HG02885 (cell line): ENCODE results near the gene BHLHA15.

Experiments used
- ATAC-seq: cut with Tn5 transposase; IDR thresholded peaks from one replicate; pipeline ENCODE4 v1.9.1; 2021; ENCODE audit warnings: mild to moderate bottlenecking; ENCODE audit not compliant: unreplicated experiment, poor library complexity

Gene BHLHA15

GRCh38 chr7:98223351-98223897, 12.2 kb downstream of the BHLHA15 start:
- no peak for ATAC-seq

- no peak for ATAC-seq
Measured at GRCh38 chr7:98223898-98224700, 12.9 kb downstream of the BHLHA15 start.

- ATAC-seq = no peak
Measured at GRCh38 chr7:98224701-98225181, 13.5 kb downstream of the BHLHA15 start.

- ATAC-seq = no peak
Measured at GRCh38 chr7:98225913-98226614, 14.8 kb downstream of the BHLHA15 start.

- ATAC-seq = no peak
Measured at GRCh38 chr7:98227939-98228338, 16.7 kb downstream of the BHLHA15 start.

GRCh38 chr7:98228801-98229200, 17.6 kb downstream of the BHLHA15 start:
- no peak for ATAC-seq

- no peak for ATAC-seq
Measured at GRCh38 chr7:98229441-98229840, 18.2 kb downstream of the BHLHA15 start.

GRCh38 chr7:98229991-98230745, 18.9 kb downstream of the BHLHA15 start:
- no peak for ATAC-seq

- no peak for ATAC-seq
Measured at GRCh38 chr7:98230746-98231471, 19.7 kb downstream of the BHLHA15 start.

- no peak for ATAC-seq
Measured at GRCh38 chr7:98231493-98232262, 20.4 kb downstream of the BHLHA15 start.

GRCh38 chr7:98232263-98232585, 21.0 kb downstream of the BHLHA15 start:
- no peak for ATAC-seq

- ATAC-seq = no peak
Measured at GRCh38 chr7:98232799-98233198, 21.6 kb downstream of the BHLHA15 start.

GRCh38 chr7:98233219-98234070, 22.2 kb downstream of the BHLHA15 start:
- ATAC-seq = no peak

- ATAC-seq = no peak
Measured at GRCh38 chr7:98234429-98235147, 23.3 kb downstream of the BHLHA15 start.

GRCh38 chr7:98235901-98236300, 24.7 kb downstream of the BHLHA15 start:
- ATAC-seq = no peak

GRCh38 chr7:98236355-98237185, 25.3 kb downstream of the BHLHA15 start:
- ATAC-seq = no peak

- ATAC-seq = no peak
Measured at GRCh38 chr7:98238076-98238475, 26.8 kb downstream of the BHLHA15 start.
